ENCODE results near the gene NIP7. TPM values are rescaled to one million over a fixed set of nuclear protein-coding genes. Genes with fewer than 3 reads are reported as not detected.

The NIP7 gene
- total and polyA plus RNA-seq, 9 of the 15 experiments (the other 6 are each of a cell fraction or from before 2014, with no cell fraction given), result 28.9 to 85.5 (median 72.5) TPM

GRCh38 chr16:69310653-69311532 lies 28.7 kb upstream of the NIP7 start, which contains the start of gene VPS4A (continued):
- TF ChIP-seq, protein P1, sequence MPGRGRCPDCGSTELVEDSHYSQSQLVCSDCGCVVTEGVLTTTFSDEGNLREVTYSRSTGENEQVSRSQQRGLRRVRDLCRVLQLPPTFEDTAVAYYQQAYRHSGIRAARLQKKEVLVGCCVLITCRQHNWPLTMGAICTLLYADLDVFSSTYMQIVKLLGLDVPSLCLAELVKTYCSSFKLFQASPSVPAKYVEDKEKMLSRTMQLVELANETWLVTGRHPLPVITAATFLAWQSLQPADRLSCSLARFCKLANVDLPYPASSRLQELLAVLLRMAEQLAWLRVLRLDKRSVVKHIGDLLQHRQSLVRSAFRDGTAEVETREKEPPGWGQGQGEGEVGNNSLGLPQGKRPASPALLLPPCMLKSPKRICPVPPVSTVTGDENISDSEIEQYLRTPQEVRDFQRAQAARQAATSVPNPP (IDR thresholded peaks at IDR 0.05; ENCODE audit: borderline replicate concordance, insufficient read depth, insufficient read length), result no peak
- peak; percentile 20; the same call in 1 of the 2 replicates for TF ChIP-seq ELF2 (CRISPR knock-in tag; IDR thresholded peaks at IDR 0.05)
- 0 out of 2 replicates have a peak, but pooled peaks have one; percentile 24 for TF ChIP-seq NFRKB (IDR thresholded peaks at IDR 0.05; ENCODE audit: low read depth)
- TF ChIP-seq HDGF (IDR thresholded peaks at IDR 0.05), result no peak
- TF ChIP-seq NR3C1 (CRISPR knock-in tag; IDR thresholded peaks at IDR 0.05), result no peak
- TF ChIP-seq, protein P2, sequence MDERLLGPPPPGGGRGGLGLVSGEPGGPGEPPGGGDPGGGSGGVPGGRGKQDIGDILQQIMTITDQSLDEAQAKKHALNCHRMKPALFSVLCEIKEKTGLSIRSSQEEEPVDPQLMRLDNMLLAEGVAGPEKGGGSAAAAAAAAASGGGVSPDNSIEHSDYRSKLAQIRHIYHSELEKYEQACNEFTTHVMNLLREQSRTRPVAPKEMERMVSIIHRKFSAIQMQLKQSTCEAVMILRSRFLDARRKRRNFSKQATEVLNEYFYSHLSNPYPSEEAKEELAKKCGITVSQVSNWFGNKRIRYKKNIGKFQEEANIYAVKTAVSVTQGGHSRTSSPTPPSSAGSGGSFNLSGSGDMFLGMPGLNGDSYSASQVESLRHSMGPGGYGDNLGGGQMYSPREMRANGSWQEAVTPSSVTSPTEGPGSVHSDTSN (CRISPR knock-in tag; IDR thresholded peaks at IDR 0.05; ENCODE audit: low read depth), result no peak
- TF ChIP-seq, protein P2 (tag; conservative IDR thresholded peaks at IDR 0.05; ENCODE audit: low read depth), result peak; percentile 62
- peak; percentile 97 for TF ChIP-seq ZKSCAN1 (IDR thresholded peaks at IDR 0.05; ENCODE audit: low read depth, low read length)
- peak; percentile 84; the same call in 1 of the 2 replicates for TF ChIP-seq FOXP1 (CRISPR knock-in tag; IDR thresholded peaks at IDR 0.05)
- no peak for TF ChIP-seq MAFG (tag; conservative IDR thresholded peaks at IDR 0.05)
- TF ChIP-seq STAT5A (IDR thresholded peaks at IDR 0.05; ENCODE audit: borderline replicate concordance, low read length), result no peak
- peak; percentile 87 for TF ChIP-seq ZNF239 (CRISPR knock-in tag; IDR thresholded peaks at IDR 0.05)
- peak; percentile 65 to 89 for TF ChIP-seq MAZ (CRISPR knock-in tag; conservative IDR thresholded peaks at IDR 0.05 in 1 of 2, IDR thresholded peaks at IDR 0.05 in 1 of 2)
- TF ChIP-seq ZNF75A (CRISPR knock-in tag; IDR thresholded peaks at IDR 0.05), result no peak
- TF ChIP-seq ARID2 (IDR thresholded peaks at IDR 0.05), result no peak
- TF ChIP-seq ZNF444 (CRISPR knock-in tag; IDR thresholded peaks at IDR 0.05), result no peak
- TF ChIP-seq KDM5B (IDR thresholded peaks at IDR 0.05; ENCODE audit: insufficient replicate concordance, low read depth, low read length), result peak; percentile 59
- peak in 1 of 2 experiments; percentile 20; a peak in 1 of 4 replicates for TF ChIP-seq KDM1A (IDR thresholded peaks at IDR 0.05)
- peak in 1 of 2 experiments; percentile 6; a peak in 2 of 4 replicates for TF ChIP-seq MNT (conservative IDR thresholded peaks at IDR 0.05)
- no peak for TF ChIP-seq KAT2B (IDR thresholded peaks at IDR 0.05; ENCODE audit: low read depth, low read length)
- peak; percentile 14; the same call in 1 of the 2 replicates for TF ChIP-seq PML (IDR thresholded peaks at IDR 0.05; ENCODE audit: low read length)
- TF ChIP-seq ZNF324 (CRISPR knock-in tag; IDR thresholded peaks at IDR 0.05), result no peak
- TF ChIP-seq ZC3H11A (IDR thresholded peaks at IDR 0.05; ENCODE audit: low read depth, low read length), result no peak; the same call in 1 of the 2 replicates
- TF ChIP-seq MYC (IDR thresholded peaks at IDR 0.05; ENCODE audit: low read depth, low read length), result peak; percentile 13; the same call in 1 of the 2 replicates
- no peak for TF ChIP-seq MYC (CRISPR knock-in tag; IDR thresholded peaks at IDR 0.05; ENCODE audit: borderline replicate concordance, low read depth)

Data from K562 (cell line).